GM21515 (cell line): ENCODE data around the gene SLC6A16.
"Not testable (repeated sequence)": the region's sequence is repeated elsewhere in the genome, so short reads cannot be mapped to it uniquely, and the experiment has no call there.

Experiments used
- ATAC-seq: cut with Tn5 transposase; IDR thresholded peaks from one replicate; pipeline ENCODE4 v1.9.1; 2021; ENCODE audit not compliant: unreplicated experiment

The SLC6A16 gene

GRCh38 chr19:49272204-49272603, 52.8 kb downstream of the SLC6A16 start:
- ATAC-seq: no peak

GRCh38 chr19:49271080-49271753, 53.8 kb downstream of the SLC6A16 start:
- ATAC-seq: no peak

- not testable (repeated sequence) for ATAC-seq
Measured at GRCh38 chr19:49266409-49266808, 58.6 kb downstream of the SLC6A16 start.

GRCh38 chr19:49264258-49264657, 60.7 kb downstream of the SLC6A16 start:
- no peak for ATAC-seq

GRCh38 chr19:49261602-49262001, 63.4 kb downstream of the SLC6A16 start:
- ATAC-seq: no peak

- ATAC-seq: no peak
Measured at GRCh38 chr19:49256691-49257090, 68.3 kb downstream of the SLC6A16 start.

- no peak for ATAC-seq
Measured at GRCh38 chr19:49255674-49256073, 69.3 kb downstream of the SLC6A16 start.

GRCh38 chr19:49249933-49250332, 75.1 kb downstream of the SLC6A16 start:
- ATAC-seq: no peak

GRCh38 chr19:49247676-49248075, 77.3 kb downstream of the SLC6A16 start:
- ATAC-seq: no peak

- no peak for ATAC-seq
Measured at GRCh38 chr19:49244256-49244655, 80.7 kb downstream of the SLC6A16 start.

GRCh38 chr19:49243726-49244125, 81.3 kb downstream of the SLC6A16 start:
- no peak for ATAC-seq

GRCh38 chr19:49243129-49243528, 81.9 kb downstream of the SLC6A16 start:
- no peak for ATAC-seq

- no peak for ATAC-seq
Measured at GRCh38 chr19:49241769-49242168, 83.2 kb downstream of the SLC6A16 start.
